Smooth muscle cell (in vitro differentiated cells): ENCODE measurements around the gene AQP6. TPM values are rescaled to one million over a fixed set of nuclear protein-coding genes. Genes with fewer than 3 reads are reported as not detected.

Experiments
- DNase-seq: peaks from one replicate; lab custom pipeline; 2025; ENCODE audit not compliant: unreplicated experiment; lab: John Stamatoyannopoulos, UW
- H2AFZ ChIP-seq: fragments of 200-600 bp; sonication (generic); 2 replicates; pipeline ENCODE4 v1.6.0; 2016; ENCODE audit warnings: antibody characterized with exemption, low read depth, mild to moderate bottlenecking
- H3F3A ChIP-seq: fragments of 200-600 bp; sonication (generic); 2 replicates; pipeline ENCODE4 v1.6.0; 2017; ENCODE audit warnings: antibody characterized with exemption, low read depth
- H3K27ac ChIP-seq: fragments of 200-600 bp; sonication (generic); 2 replicates; pipeline ENCODE4 v1.5.1; 2016; ENCODE audit warnings: low read depth, mild to moderate bottlenecking
- H3K27me3 ChIP-seq: fragments of 200-600 bp; sonication (generic); 2 replicates; pipeline ENCODE4 v1.6.1; 2016; ENCODE audit warnings: low read depth, mild to moderate bottlenecking
- H3K36me3 ChIP-seq: fragments of 200-600 bp; sonication (generic); 2 replicates; pipeline ENCODE4 v1.5.1; 2016; ENCODE audit warnings: low read depth
- H3K4me1 ChIP-seq: fragments of 200-600 bp; sonication (generic); 2 replicates; pipeline ENCODE4 v1.5.1; 2016; ENCODE audit warnings: low read depth
- H3K4me2 ChIP-seq: fragments of 200-600 bp; sonication (generic); 2 replicates; pipeline ENCODE4 v1.6.0; 2016; ENCODE audit warnings: mild to moderate bottlenecking
- H3K4me3 ChIP-seq: fragments of 200-600 bp; sonication (generic); 2 replicates; pipeline ENCODE4 v1.5.1; 2016; ENCODE audit warnings: mild to moderate bottlenecking
- H3K79me2 ChIP-seq: fragments of 200-600 bp; sonication (generic); 2 replicates; pipeline ENCODE4 v1.6.0; 2016; ENCODE audit warnings: low read depth, mild to moderate bottlenecking
- H3K9ac ChIP-seq: fragments of 200-600 bp; sonication (generic); 2 replicates; pipeline ENCODE4 v1.6.0; 2016; ENCODE audit warnings: low read depth
- H3K9me3 ChIP-seq: fragments of 200-600 bp; sonication (generic); replicated peaks from 2 replicates; pipeline ENCODE4 v1.5.1; 2016; ENCODE audit warnings: low read depth
- H4K20me1 ChIP-seq: fragments of 200-600 bp; sonication (generic); 2 replicates; pipeline ENCODE4 v1.6.0; 2016; ENCODE audit warnings: low read depth
- WGBS: methylation state at CpG from one replicate; pipeline ENCODE4 v1.1.7; 2016; ENCODE audit warnings: low lambda C conversion rate; 5-methylcytosine and 5-hydroxymethylcytosine counted together
- polyA plus RNA-seq: library from polyadenylated mRNA; unstranded; fragments of >200 nt; fragmentation: Nextera tagmentation; extraction: Ambion mirVana; gene quantifications from 2 replicates; pipeline ENCODE4 v1.2.1, GENCODE V29; 2016
- total RNA-seq: library from RNA; depleted of rRNA; stranded (reverse); fragments of >200 nt; gene quantifications from 2 replicates; pipeline ENCODE4 v1.2.3, GENCODE V29; 2014
- TF ChIP-seq, protein P1 (sequence below): fragments of 200-600 bp; sonication (generic); IDR thresholded peaks from 2 replicates; pipeline ENCODE4 v1.5.1; 2017; ENCODE audit warnings: borderline replicate concordance, mild to moderate bottlenecking, antibody characterized with exemption; ENCODE audit not compliant: insufficient read depth, poor library complexity, severe bottlenecking

The AQP6 gene
- total and polyA plus RNA-seq, 2 experiments from 2014 or later: not detected

DNA sequence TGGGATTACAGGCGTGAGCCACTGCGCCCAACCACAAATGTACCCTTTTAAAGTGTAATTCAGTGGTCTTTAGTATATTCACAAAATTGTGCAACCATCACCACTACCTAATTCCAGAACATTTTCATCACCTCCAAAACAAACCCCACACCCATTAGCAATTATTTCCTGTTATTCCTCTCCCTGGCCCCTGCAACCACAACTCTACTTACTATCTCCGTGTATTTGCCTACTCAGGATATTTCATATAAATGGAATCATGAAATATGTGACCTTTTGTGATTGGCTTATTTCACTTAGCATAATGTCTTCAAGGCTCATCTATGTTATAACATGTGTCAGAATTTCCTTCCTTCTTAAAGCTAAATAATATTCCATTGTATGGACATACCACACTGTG lies 38.2 kb upstream of the AQP6 start:
- Histone ChIP-seq H3K4me2 (no peak overlapping the region), H4K20me1 (no peaks in the 10 kb centered on the region), H3K4me1 (peaks cover 3% of the 10 kb centered on the region), H3K4me3 (no peak overlapping the region), H3K79me2 (no peaks in the 10 kb centered on the region), H3K36me3 (no peaks in the 10 kb centered on the region), H2AFZ (no peak overlapping the region), H3K27me3 (no peaks in the 10 kb centered on the region), H3F3A (no peaks in the 10 kb centered on the region), H3K9me3 (no peaks in the 10 kb centered on the region), H3K9ac (no peak overlapping the region), H3K27ac (no peak overlapping the region)
- TF ChIP-seq, protein P1, sequence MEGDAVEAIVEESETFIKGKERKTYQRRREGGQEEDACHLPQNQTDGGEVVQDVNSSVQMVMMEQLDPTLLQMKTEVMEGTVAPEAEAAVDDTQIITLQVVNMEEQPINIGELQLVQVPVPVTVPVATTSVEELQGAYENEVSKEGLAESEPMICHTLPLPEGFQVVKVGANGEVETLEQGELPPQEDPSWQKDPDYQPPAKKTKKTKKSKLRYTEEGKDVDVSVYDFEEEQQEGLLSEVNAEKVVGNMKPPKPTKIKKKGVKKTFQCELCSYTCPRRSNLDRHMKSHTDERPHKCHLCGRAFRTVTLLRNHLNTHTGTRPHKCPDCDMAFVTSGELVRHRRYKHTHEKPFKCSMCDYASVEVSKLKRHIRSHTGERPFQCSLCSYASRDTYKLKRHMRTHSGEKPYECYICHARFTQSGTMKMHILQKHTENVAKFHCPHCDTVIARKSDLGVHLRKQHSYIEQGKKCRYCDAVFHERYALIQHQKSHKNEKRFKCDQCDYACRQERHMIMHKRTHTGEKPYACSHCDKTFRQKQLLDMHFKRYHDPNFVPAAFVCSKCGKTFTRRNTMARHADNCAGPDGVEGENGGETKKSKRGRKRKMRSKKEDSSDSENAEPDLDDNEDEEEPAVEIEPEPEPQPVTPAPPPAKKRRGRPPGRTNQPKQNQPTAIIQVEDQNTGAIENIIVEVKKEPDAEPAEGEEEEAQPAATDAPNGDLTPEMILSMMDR: no peak
- no peak for DNase-seq
- WGBS: 90% methylated on average over 3 of the region's 3 CpGs

DNA sequence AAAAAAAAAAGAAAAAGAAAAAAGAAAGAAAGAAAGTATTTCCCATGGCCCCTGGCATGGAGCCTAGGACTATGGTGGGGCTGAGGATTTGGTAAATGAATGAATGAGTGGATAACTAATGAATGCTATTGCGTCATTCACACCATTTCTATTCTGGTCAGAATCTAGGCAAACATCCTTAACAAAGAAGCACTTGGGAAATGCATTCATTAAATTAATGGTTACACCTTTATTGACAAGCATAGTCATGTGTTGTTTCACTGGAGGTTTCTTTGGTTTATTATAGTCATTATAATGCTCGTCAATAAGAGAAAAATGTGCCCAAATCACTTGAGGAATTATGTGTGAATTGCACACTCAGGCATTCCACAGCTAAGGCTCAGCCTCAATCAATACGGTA lies 35.8 kb upstream of the AQP6 start:
- H3F3A ChIP-seq: no peaks in the 10 kb centered on the region
- H3K9ac ChIP-seq: no peak overlapping the region
- H3K27me3 ChIP-seq: no peaks in the 10 kb centered on the region
- H3K36me3 ChIP-seq: no peaks in the 10 kb centered on the region
- no peaks in the 10 kb centered on the region for H3K9me3 ChIP-seq
- H3K79me2 ChIP-seq: no peaks in the 10 kb centered on the region
- WGBS: 85% methylated on average over 3 of the region's 3 CpGs
- TF ChIP-seq, protein P1: no peak
- no peak overlapping the region for H3K4me2 ChIP-seq
- no peak overlapping the region for H3K4me3 ChIP-seq
- no peaks in the 10 kb centered on the region for H4K20me1 ChIP-seq
- H3K4me1 ChIP-seq: no peaks in the 10 kb centered on the region
- H3K27ac ChIP-seq: no peak overlapping the region
- no peak overlapping the region for H2AFZ ChIP-seq
- no peak for DNase-seq

- H3K4me3 ChIP-seq: no peak overlapping the region
- no peaks in the 10 kb centered on the region for H3F3A ChIP-seq
- no peaks in the 10 kb centered on the region for H3K27me3 ChIP-seq
- WGBS: 70% methylated on average over 8 of the region's 8 CpGs
- H3K4me2 ChIP-seq: no peak overlapping the region
- H3K9me3 ChIP-seq: no peaks in the 10 kb centered on the region
- TF ChIP-seq, protein P1: no peak
- no peaks in the 10 kb centered on the region for H3K36me3 ChIP-seq
- DNase-seq: no peak
- no peak overlapping the region for H2AFZ ChIP-seq
- no peaks in the 10 kb centered on the region for H4K20me1 ChIP-seq
- H3K4me1 ChIP-seq: no peaks in the 10 kb centered on the region
- H3K27ac ChIP-seq: no peak overlapping the region
- no peak overlapping the region for H3K9ac ChIP-seq
- H3K79me2 ChIP-seq: no peaks in the 10 kb centered on the region
Measured at GRCh38 chr12:49937639-49938300, 35.0 kb upstream of the AQP6 start.

GRCh38 chr12:49939307-49939706 lies 33.4 kb upstream of the AQP6 start:
- Histone ChIP-seq H3K4me1 (no peaks in the 10 kb centered on the region), H3K79me2 (no peaks in the 10 kb centered on the region), H3K27ac (no peak overlapping the region), H3K36me3 (no peaks in the 10 kb centered on the region), H2AFZ (no peak overlapping the region), H3K9ac (no peak overlapping the region), H3K4me2 (no peak overlapping the region), H4K20me1 (no peaks in the 10 kb centered on the region), H3K9me3 (no peaks in the 10 kb centered on the region), H3K4me3 (no peak overlapping the region), H3F3A (no peaks in the 10 kb centered on the region), H3K27me3 (no peaks in the 10 kb centered on the region)
- TF ChIP-seq, protein P1: no peak
- DNase-seq: no peak
